Retinal pigment epithelial cell (primary cell): ENCODE data around the gene AGK.

Source experiments
- DNase-seq: peaks from one replicate; pipeline ENCODE4 v3.0.0-alpha.2; 2010; ENCODE audit warnings: low read depth
- H3K4me3 ChIP-seq: 2 replicates; pipeline ENCODE4 v1.5.1; 2011; ENCODE audit warnings: mild to moderate bottlenecking, low read length, control low read depth, moderate library complexity
- TF ChIP-seq, protein P1 (sequence below): conservative IDR thresholded peaks from 2 replicates; pipeline ENCODE4 v1.5.1; 2011; ENCODE audit warnings: low read depth, low read length, control low read depth, inconsistent platforms

Gene AGK

DNA sequence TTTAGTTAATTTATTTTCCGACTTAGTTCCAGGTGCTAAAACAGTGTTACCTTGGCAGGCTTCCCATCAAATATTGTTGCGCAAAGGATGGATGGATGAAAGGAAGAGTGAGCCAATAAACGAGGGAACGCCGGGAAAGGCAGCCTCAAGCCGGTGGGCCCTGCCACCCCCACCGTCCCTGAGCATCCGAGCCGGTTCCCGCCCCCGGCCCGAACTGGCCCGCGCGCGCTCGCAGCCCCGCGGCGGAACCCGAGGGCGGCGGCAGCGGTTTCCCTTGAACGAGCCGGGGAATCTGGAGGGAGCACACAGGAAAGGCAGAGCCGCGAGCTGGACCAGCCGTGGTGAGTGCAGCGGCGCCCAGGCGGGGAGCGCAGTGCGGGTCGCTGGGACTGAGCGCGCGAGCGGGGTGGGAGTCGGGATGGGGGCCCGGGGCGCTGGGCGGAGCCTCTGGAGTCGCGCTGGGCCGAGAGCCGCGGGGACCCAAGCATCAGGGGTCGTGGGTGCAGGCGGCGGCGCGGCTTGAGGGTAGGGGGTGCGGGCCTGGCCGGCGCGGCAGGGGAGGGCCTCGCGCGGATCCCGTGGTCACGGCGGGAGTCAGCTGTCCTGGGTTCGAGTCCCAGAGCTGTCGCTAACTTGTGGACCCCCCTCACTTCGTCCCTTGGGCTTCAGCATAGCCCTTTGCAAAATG is at the start of gene AGK:
TSS of gene AGK (plus strand) at position 317 of the 688 bp plus-strand sequence. CDS start 4,057 bp downstream, outside the sequence.
- TF ChIP-seq, protein P1, sequence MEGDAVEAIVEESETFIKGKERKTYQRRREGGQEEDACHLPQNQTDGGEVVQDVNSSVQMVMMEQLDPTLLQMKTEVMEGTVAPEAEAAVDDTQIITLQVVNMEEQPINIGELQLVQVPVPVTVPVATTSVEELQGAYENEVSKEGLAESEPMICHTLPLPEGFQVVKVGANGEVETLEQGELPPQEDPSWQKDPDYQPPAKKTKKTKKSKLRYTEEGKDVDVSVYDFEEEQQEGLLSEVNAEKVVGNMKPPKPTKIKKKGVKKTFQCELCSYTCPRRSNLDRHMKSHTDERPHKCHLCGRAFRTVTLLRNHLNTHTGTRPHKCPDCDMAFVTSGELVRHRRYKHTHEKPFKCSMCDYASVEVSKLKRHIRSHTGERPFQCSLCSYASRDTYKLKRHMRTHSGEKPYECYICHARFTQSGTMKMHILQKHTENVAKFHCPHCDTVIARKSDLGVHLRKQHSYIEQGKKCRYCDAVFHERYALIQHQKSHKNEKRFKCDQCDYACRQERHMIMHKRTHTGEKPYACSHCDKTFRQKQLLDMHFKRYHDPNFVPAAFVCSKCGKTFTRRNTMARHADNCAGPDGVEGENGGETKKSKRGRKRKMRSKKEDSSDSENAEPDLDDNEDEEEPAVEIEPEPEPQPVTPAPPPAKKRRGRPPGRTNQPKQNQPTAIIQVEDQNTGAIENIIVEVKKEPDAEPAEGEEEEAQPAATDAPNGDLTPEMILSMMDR: no peak
- peak within 1 kb of the TSS; percentile 73 for H3K4me3 ChIP-seq
- peak; percentile 29 for DNase-seq

GRCh38 chr7:141501451-141501850 is 49.8 kb upstream of the AGK start:
- DNase-seq: no peak
- H3K4me3 ChIP-seq: no peak overlapping the region
- TF ChIP-seq, protein P1: no peak

DNA sequence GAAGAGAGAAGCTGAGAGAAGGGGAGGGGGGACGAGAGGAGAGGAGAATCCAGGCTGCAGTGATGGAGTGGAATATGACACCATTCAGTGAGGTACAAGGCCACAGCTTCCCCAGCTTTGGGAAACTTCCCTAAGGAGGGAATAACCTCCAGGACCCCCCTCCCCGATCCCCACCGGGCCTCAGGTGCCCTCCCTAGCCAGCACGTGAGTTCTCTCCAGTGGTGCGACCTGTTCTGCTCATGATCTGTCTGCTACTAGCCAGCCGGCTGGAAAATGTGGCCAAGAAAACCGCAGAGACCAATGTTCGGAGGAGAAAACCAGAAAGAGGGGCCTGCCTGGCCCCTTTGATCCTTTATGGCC is 39.9 kb upstream of the AGK start:
- DNase-seq: no peak
- TF ChIP-seq, protein P1: no peak
- H3K4me3 ChIP-seq: no peak overlapping the region

DNA sequence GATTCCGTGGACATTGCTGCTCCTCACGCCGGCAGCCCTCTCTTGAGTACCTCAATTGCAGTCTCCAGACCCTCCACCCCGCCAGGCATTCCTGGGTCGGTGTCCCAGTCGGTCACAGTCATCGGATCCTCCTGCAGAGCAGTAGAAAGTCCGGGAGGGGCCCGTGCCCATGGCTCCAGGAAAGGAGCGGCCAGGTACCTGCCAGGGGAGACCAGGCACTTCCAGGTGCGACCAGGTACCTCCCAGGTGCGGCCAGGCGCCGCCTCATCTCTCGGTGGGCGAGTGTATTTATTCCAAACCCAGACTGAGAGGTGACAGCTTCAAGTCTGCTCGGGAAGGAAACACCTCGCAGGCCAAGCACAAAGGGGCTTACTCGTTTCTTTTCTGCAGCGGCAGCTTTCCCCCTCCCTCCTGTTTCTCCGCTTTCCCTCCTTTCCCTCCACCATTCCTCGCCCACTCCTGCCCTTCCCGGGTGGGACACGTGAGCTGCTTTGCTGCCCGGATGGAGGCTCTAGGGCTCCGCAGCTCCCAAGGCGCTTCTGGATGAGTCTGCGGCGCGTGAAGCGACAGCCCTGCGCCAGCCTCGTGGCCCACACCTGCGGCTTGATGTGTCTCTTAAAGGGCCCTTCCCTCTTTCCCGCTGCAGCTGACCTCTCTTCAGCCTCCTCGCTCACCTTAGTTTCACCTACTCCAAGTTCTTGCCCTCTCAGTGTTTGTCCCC is 39.4 kb upstream of the AGK start:
- H3K4me3 ChIP-seq: peak overlapping the region; percentile 19
- no peak for DNase-seq
- TF ChIP-seq, protein P1: no peak

DNA sequence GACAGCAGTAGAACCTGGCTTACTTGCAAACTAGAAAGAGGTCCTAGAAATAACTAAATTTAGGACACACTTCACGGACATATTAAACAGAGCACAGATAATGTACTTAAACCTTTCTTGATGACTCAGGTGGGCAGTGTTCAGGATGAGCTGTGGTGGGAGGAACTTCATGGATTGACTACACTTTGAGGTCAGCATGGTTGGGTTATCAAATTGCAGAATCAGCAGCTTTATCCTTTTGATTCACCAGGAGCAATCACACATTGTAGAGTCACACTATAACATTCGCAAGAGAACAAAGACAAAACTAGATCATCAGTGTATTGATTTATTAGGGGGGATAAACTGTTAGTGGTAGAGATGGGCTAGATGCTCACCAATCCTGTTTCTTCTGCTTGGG is 38.6 kb upstream of the AGK start:
- DNase-seq: no peak
- TF ChIP-seq, protein P1: no peak
- H3K4me3 ChIP-seq: no peak overlapping the region

DNA sequence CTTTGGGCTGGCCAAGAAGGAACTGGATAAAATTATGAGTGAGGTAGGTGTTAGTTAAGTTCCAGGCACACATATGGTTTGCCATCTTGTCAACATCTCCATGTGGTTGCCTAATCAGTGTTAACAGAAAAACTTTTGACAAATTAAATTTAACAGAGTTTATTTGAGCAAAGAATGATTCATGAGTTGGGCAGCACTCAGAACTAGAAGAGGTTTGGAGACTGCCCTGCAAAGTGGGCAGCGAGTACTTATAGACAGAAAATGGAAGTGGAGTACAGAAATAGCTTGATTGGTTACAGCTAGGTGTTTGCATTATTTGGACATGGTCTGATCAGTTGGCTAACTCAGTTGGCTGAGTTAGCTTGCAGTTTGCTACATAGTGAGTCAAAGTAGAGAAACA is 37.5 kb upstream of the AGK start:
- TF ChIP-seq, protein P1: no peak
- no peak overlapping the region for H3K4me3 ChIP-seq
- DNase-seq: no peak

GRCh38 chr7:141515941-141516340 is 35.3 kb upstream of the AGK start:
- DNase-seq: no peak
- H3K4me3 ChIP-seq: no peak overlapping the region
- TF ChIP-seq, protein P1: no peak
